GM19395 (cell line): ENCODE results near the gene GPR17.

Experiments used
- ATAC-seq: cut with Tn5 transposase; IDR thresholded peaks from one replicate; pipeline ENCODE4 v1.9.1; 2021; ENCODE audit warnings: mild to moderate bottlenecking, moderate library complexity; ENCODE audit not compliant: unreplicated experiment

The GPR17 gene

GRCh38 chr2:127645395-127646291 lies at the start of gene GPR17:
Gene GPR17, plus strand, starts transcription at chr2:127646153. Its CDS starts 4,583 bp downstream, at chr2:127650736.
- ATAC-seq, result no peak

- ATAC-seq, result no peak
Measured at GRCh38 chr2:127596311-127597045, 49.5 kb upstream of the GPR17 start.

GRCh38 chr2:127597046-127597983 lies 48.6 kb upstream of the GPR17 start:
- no peak for ATAC-seq

GRCh38 chr2:127597984-127598380 lies 48.0 kb upstream of the GPR17 start:
- ATAC-seq, result no peak

GRCh38 chr2:127598711-127599110 lies 47.2 kb upstream of the GPR17 start:
- no peak for ATAC-seq

GRCh38 chr2:127599211-127599610 lies 46.7 kb upstream of the GPR17 start:
- no peak for ATAC-seq

- ATAC-seq, result no peak
Measured at GRCh38 chr2:127604986-127605385, 41.0 kb upstream of the GPR17 start.

- no peak for ATAC-seq
Measured at GRCh38 chr2:127605691-127606263, 40.2 kb upstream of the GPR17 start.

GRCh38 chr2:127606625-127607398 lies 39.1 kb upstream of the GPR17 start:
- ATAC-seq, result no peak

- ATAC-seq, result no peak
Measured at GRCh38 chr2:127607399-127607908, 38.5 kb upstream of the GPR17 start.

- no peak for ATAC-seq
Measured at GRCh38 chr2:127608061-127609030, 37.6 kb upstream of the GPR17 start.

GRCh38 chr2:127609031-127609751 lies 36.8 kb upstream of the GPR17 start:
- ATAC-seq, result no peak

GRCh38 chr2:127609818-127610217 lies 36.1 kb upstream of the GPR17 start:
- no peak for ATAC-seq

GRCh38 chr2:127610561-127610960 lies 35.4 kb upstream of the GPR17 start:
- no peak for ATAC-seq

- no peak for ATAC-seq
Measured at GRCh38 chr2:127611076-127611925, 34.7 kb upstream of the GPR17 start.

- no peak for ATAC-seq
Measured at GRCh38 chr2:127612111-127612822, 33.7 kb upstream of the GPR17 start.
